Heart left ventricle (tissue), 16 donors: ENCODE data around the gene FTCD. TPM values are rescaled to one million over a fixed set of nuclear protein-coding genes. Genes with fewer than 3 reads are reported as not detected.

Experiments used
- ATAC-seq, 4 donors: fragments of 200-7000 bp; cut with Tn5 transposase; one replicate each; pipeline ENCODE4 v1.9.1; 2020 to 2022; ENCODE audit warnings: moderate library complexity in 4 of 4, mild to moderate bottlenecking in 3 of 4, moderate number of reproducible peaks in 1 of 4
- DNase-seq, 5 donors: peaks; one replicate each; pipeline ENCODE4 v3.0.0-alpha.2; 2020
- H3K27ac ChIP-seq, 12 donors: fragments of 200-600 bp; sonication (generic) in 4 of 12; one replicate each; pipeline versions ENCODE4 v1.5.0 to v1.8.0; 2016 to 2022; ENCODE audit warnings: mild to moderate bottlenecking in 2 of 12
- H3K27me3 ChIP-seq, 9 donors: fragments of 200-600 bp; sonication (generic) in 2 of 9; one replicate each; pipeline versions ENCODE4 v1.5.1 to v1.8.0; 2016 to 2022; ENCODE audit warnings: mild to moderate bottlenecking in 3 of 9
- H3K36me3 ChIP-seq, 9 donors: fragments of 200-600 bp; sonication (generic) in 2 of 9; one replicate each; pipeline versions ENCODE4 v1.5.0 to v1.8.0; 2018 to 2022; ENCODE audit warnings: mild to moderate bottlenecking in 2 of 9
- H3K4me1 ChIP-seq, 12 donors: fragments of 200-600 bp; sonication (generic) in 4 of 12; one replicate each; pipeline versions ENCODE4 v1.5.0 to v1.8.0; 2016 to 2022; ENCODE audit warnings: mild to moderate bottlenecking in 3 of 12
- H3K4me3 ChIP-seq, 12 donors: fragments of 200-600 bp; sonication (generic) in 4 of 12; one replicate each; pipeline versions ENCODE4 v1.5.0 to v1.8.0; 2017 to 2022; ENCODE audit warnings: mild to moderate bottlenecking in 9 of 12, moderate library complexity in 4 of 12
- H3K9me3 ChIP-seq, 12 donors: fragments of 200-600 bp; sonication (generic) in 4 of 12; one replicate each; pipeline versions ENCODE4 v1.5.0 to v1.8.0; 2016 to 2022; ENCODE audit warnings: mild to moderate bottlenecking in 1 of 12
- CTCF ChIP-seq, 12 donors: fragments of 200-600 bp; sonication (generic) in 4 of 12; IDR thresholded peaks; one replicate each; pipeline versions ENCODE4 v1.5.0 to v1.8.0; 2018 to 2022; ENCODE audit warnings: antibody characterized with exemption in 12 of 12, mild to moderate bottlenecking in 5 of 12
- POLR2A ChIP-seq, 2 donors: fragments of 450-650 bp; IDR thresholded peaks; one replicate each; pipeline ENCODE4 v1.6.1; 2017; ENCODE audit warnings: antibody characterized with exemption in 2 of 2, mild to moderate bottlenecking in 2 of 2, moderate library complexity in 2 of 2
- WGBS, 4 donors: extraction: QIAGEN DNeasy Blood & Tissue Kit in 2 of 4; methylation state at CpG; one replicate each; pipeline versions ENCODE4 v1.1.5 to v1.1.7; 2013 to 2018; 5-methylcytosine and 5-hydroxymethylcytosine counted together
- intact Hi-C, 10 donors: fragments of 100-400 bp; cut with DNase I; formaldehyde crosslinking; loops; one replicate each; pipeline versions ENCODE4 v1.11.1 to v1.14.2; 2022
- polyA plus RNA-seq, 2 donors: library from polyadenylated mRNA; stranded (reverse); fragments of 200-250 nt; gene quantifications; one replicate each; pipeline ENCODE4 v1.2.3, GENCODE V29; 2013
- total RNA-seq, 9 donors: library from RNA; depleted of rRNA in 2 of 9; stranded (reverse); fragments of >200 nt in 2 of 9; fragmentation: NEBNext Ultra II Directional in 3 of 9; extraction: Animal tissue kit (Norgen Biotek cat#: 25700) in 3 of 9; gene quantifications; one replicate each; pipeline versions ENCODE4 v1.1.0 to v1.2.4, GENCODE V29; 2016 to 2023
- donor health status: ischemic (EF 13 %, LVEDD 7.1; RV severe dilation, severe dysfunction).
- donor health status: healthy with polysubstance abuse.
- donor health status: DM: no; HTN: yes; CAD: no.
- donor health status: DM: no; HTN: no; CAD: no.
- donor health status: ischemic (EF 25% LVEDD 6.9; RV normal size, moderate dysfunction).
- donor health status: ischemic (EF 25% LVEDD 5.7; RV mildly dilated, moderate dysfunction).
- donor health status: healthy.
- donor health status: DM: yes; HTN: yes; CAD: no.
- donor health status: ischemic (EF 35%, LVEDD 5.7; RV mildly dilated, moderate dysfunction).
- donor health status: nonischemic (EF 11% LVEDD 7.7; RV severe dilation, severe dysfunction).
- donor health status: DM: yes; HTN: yes; CAD: no.
- donor health status: PGD.
- donor health status: ischemic (EF 29% LVEDD 5.4; RV normal size, mild dysfunction).
- donor health status: nonischemic (EF 23%, LVEDD 6.1; RV moderate dilation, normal function).

FTCD gene
- total and polyA plus RNA-seq, 11 donors = 0.17 to 3.1 (median 1.2) TPM; not detected in 1

GRCh38 chr21:46161633-46162592 is 6.5 kb upstream of the FTCD start:
- peaks cover 0 to 9% (median 0%) of the 10 kb centered on the region in 9 donors for H3K36me3 ChIP-seq
- H3K27ac ChIP-seq = no peak overlapping the region
- H3K4me3 ChIP-seq = peak overlapping the region in 2 of 12 donors; percentile 22 to 33
- WGBS, 4 donors = 71 to 93% (median 85%) methylated on average over 35 to 72 of the region's 72 CpGs
- ATAC-seq = peak in 1 of 4 donors; percentile 18
- DNase-seq = peak in 2 of 5 donors; percentile 3 to 39
- no peaks in the 10 kb centered on the region for H3K9me3 ChIP-seq
- intact Hi-C loops = no loop called here
- no peak for TF ChIP-seq CTCF (IDR thresholded peaks at IDR 0.05)
- peaks cover 0 to 9% (median 0%) of the 10 kb centered on the region in 9 donors for H3K27me3 ChIP-seq
- H3K4me1 ChIP-seq = no peaks in the 10 kb centered on the region

- Histone ChIP-seq H3K27ac (no peak overlapping the region), H3K27me3 (peaks cover 0 to 9% (median 0%) of the 10 kb centered on the region in 9 donors), H3K4me1 (no peaks in the 10 kb centered on the region), H3K9me3 (no peaks in the 10 kb centered on the region), H3K36me3 (peaks cover 0 to 9% (median 0%) of the 10 kb centered on the region in 9 donors), H3K4me3 (peak overlapping the region in 3 of 12 donors; percentile 20 to 33 (median 22))
- intact Hi-C loops = no loop called here
- WGBS, 4 donors = 61 to 94% (median 78%) methylated on average over 34 to 72 of the region's 72 CpGs
- DNase-seq (peak; percentile 5 to 51 (median 17)), ATAC-seq (no peak)
- TF ChIP-seq CTCF (IDR thresholded peaks at IDR 0.05) = no peak
- TF ChIP-seq POLR2A (IDR thresholded peaks at IDR 0.05) = no peak
Observed at GRCh38 chr21:46160907-46161632, 5.7 kb upstream of the FTCD start.

GRCh38 chr21:46160657-46160906 is 5.2 kb upstream of the FTCD start:
- no peaks in the 10 kb centered on the region for H3K4me1 ChIP-seq
- WGBS, 4 donors = 89 to 95% (median 93%) methylated on average over 22 of the region's 22 CpGs
- H3K27me3 ChIP-seq = peaks cover 0 to 9% (median 0%) of the 10 kb centered on the region in 9 donors
- peak in 2 of 5 donors; percentile 6 to 20 for DNase-seq
- no peak for ATAC-seq
- H3K4me3 ChIP-seq = no peak overlapping the region
- H3K9me3 ChIP-seq = no peaks in the 10 kb centered on the region
- peaks cover 0 to 9% (median 0%) of the 10 kb centered on the region in 9 donors for H3K36me3 ChIP-seq
- intact Hi-C loops = no loop called here
- TF ChIP-seq POLR2A (IDR thresholded peaks at IDR 0.05) (no peak), CTCF (IDR thresholded peaks at IDR 0.05) (no peak)
- no peak overlapping the region for H3K27ac ChIP-seq
